HG03064 (cell line): ENCODE results near the gene GAL.
"Not testable (repeated sequence)": the region's sequence is repeated elsewhere in the genome, so short reads cannot be mapped to it uniquely, and the experiment has no call there.

Experiments
- ATAC-seq: cut with Tn5 transposase; IDR thresholded peaks from one replicate; pipeline ENCODE4 v1.9.1; 2021; ENCODE audit warnings: low read depth; ENCODE audit not compliant: unreplicated experiment

GAL gene, protein sequence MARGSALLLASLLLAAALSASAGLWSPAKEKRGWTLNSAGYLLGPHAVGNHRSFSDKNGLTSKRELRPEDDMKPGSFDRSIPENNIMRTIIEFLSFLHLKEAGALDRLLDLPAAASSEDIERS

DNA sequence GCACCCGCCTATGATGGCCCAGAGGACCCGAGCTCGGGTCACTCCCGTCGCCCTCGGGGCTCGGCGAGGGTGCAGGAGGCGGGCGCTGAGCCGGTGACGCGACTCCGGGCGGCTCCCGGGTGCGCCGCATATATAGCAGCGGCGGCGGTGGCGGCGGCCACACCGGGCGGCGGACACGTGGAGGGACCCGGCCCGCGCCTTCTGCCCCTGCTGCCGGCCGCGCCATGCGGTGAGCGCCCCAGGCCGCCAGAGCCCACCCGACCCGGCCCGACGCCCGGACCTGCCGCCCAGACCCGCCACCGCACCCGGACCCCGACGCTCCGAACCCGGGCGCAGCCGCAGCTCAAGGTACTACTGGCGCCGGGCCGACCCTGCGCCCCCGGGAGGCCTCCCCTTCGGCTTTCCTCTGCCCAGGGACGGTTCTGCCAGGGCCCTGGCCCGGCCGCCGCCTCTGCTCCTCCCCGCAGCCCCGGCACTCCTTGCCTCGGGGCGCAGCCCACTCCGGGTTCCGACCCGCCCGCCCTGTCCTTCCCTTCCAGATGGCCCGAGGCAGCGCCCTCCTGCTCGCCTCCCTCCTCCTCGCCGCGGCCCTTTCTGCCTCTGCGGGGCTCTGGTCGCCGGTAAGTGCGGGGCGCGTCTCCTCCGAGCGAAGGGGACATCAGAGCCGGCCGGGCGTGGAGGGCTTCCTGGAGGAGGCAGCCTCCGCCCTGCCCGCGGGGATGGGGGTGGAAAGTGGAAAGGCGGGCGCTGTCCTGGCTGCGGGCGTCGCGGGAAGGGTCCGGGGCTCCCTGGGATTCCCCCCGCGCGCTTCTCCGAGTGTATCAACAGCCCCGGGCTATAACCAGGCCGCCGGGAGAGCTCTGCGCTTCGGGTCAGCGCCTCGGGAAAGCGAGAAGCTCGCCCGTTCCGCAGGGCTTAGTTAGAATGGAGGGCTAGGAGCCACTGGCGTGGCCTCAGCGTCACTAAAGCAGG is at the start of gene GAL:
TSS of gene GAL (plus strand) at position 160 of the 972 bp plus-strand sequence. CDS start at position 540, 380 bp downstream.
- no peak for ATAC-seq

GRCh38 chr11:68634606-68635005 is 49.7 kb upstream of the GAL start:
- not testable (repeated sequence) for ATAC-seq

DNA sequence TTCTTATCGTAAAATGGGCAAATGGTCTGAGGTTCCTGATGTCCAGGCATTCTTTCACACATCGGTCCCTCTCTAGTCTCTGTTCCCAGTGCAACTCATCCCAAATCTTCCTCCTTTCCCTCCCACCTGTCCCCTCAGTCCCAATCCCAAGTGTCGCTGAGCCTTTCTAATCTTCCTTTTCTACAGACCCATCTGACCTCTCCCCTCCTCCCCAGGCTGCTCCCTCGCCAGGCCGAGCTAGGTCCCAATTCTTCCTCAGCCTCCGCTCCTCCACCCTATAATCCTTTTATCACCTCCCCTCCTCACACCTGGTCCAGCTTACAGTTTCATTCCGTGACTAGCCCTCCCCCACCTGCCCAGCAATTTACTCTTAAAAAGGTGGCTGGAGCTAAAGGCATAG is 49.2 kb upstream of the GAL start:
- ATAC-seq: not testable (repeated sequence)

- not testable (repeated sequence) for ATAC-seq
These were observed 48.5 kb upstream of the GAL start for GRCh38 chr11:68635883-68636282.

DNA sequence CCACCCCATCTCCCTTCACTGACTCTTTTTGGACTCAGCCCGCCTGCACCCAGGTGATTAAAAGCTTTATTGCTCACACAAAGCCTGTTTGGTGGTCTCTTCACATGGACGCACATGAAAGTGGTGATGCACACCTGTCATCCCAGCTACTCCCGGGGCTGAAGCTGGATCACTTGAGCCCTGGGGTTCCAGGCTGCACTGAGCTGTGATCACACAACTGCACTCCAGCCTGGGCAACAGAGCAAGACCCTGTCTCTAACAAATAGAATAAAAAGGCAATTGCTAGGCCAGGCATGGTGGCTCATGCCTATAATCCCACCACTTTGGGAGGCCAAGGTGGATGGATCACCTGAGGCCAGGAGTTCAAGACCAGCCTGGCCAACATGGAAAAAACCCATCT is 45.0 kb upstream of the GAL start:
- not testable (repeated sequence) for ATAC-seq

- ATAC-seq: no peak
These were observed 42.5 kb upstream of the GAL start for GRCh38 chr11:68641880-68642279.

GRCh38 chr11:68643585-68643984 is 40.8 kb upstream of the GAL start:
- no peak for ATAC-seq

DNA sequence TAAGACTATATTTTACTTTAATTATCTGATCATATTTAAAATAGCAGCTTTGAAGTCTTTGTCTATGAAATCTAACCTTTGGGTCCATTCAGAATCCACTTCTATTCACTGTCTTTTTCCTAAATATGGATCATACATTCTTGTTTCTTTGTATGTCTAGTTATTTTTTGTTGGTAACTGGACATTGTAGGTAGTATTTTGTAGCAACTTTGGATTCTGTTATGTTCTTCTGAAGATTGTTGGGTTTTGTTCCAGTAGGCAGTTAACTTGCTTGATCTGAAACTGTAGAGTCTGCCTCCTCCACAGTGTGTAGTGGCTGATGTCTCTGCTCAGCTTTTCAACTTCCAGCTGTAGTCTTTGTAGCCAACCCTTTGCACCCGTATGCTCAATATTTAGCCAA is 37.5 kb upstream of the GAL start:
- ATAC-seq: no peak

GRCh38 chr11:68649851-68650555 is 34.3 kb upstream of the GAL start:
- no peak for ATAC-seq

- no peak for ATAC-seq
These were observed 33.5 kb upstream of the GAL start for GRCh38 chr11:68650801-68651200.

- ATAC-seq: no peak
These were observed 32.9 kb upstream of the GAL start for GRCh38 chr11:68651208-68651984.

GRCh38 chr11:68651985-68652682 is 32.2 kb upstream of the GAL start:
- ATAC-seq: no peak

GRCh38 chr11:68652683-68653156 is 31.6 kb upstream of the GAL start:
- ATAC-seq: no peak

- ATAC-seq: no peak
These were observed 30.6 kb upstream of the GAL start for GRCh38 chr11:68653486-68654430.

DNA sequence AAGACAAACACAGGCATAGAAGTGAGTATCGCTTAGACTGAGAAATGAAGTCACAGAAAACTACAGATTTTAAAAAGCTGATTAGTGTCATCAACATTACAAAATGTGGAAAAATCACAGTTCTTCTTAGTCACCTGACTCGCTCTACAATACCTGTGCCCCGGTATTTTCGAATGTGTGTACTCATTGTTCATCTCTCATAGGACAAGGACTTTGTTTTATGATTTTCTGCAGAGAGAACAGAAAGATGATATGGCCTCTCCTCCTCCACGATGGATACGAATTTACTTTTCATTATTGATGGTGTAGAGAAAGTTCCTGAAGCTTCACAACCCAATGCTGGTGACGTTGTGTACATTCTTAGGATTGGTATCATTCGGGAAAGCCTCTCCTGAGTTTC is 29.4 kb upstream of the GAL start:
- ATAC-seq: no peak

- no peak for ATAC-seq
These were observed 28.9 kb upstream of the GAL start for GRCh38 chr11:68655406-68655805.

DNA sequence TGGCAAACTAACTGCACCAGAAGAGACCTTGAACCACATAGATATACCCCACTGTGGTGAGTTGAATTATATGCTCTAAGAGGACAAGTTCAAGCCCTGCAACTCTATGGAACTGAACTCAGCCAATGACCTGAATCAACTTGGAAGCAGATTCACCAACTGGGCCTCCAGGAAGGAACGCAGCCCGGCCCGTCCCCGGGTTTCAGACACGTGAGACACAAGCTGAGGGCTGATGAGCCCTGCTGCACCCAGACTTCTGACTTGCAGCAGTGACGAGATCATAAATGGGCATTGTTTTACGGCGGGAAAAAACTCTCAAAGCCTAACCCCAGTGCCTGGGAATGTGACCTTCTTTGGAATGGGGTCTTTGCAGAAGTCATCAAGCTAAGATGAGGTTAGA is 28.5 kb upstream of the GAL start:
- ATAC-seq: no peak

DNA sequence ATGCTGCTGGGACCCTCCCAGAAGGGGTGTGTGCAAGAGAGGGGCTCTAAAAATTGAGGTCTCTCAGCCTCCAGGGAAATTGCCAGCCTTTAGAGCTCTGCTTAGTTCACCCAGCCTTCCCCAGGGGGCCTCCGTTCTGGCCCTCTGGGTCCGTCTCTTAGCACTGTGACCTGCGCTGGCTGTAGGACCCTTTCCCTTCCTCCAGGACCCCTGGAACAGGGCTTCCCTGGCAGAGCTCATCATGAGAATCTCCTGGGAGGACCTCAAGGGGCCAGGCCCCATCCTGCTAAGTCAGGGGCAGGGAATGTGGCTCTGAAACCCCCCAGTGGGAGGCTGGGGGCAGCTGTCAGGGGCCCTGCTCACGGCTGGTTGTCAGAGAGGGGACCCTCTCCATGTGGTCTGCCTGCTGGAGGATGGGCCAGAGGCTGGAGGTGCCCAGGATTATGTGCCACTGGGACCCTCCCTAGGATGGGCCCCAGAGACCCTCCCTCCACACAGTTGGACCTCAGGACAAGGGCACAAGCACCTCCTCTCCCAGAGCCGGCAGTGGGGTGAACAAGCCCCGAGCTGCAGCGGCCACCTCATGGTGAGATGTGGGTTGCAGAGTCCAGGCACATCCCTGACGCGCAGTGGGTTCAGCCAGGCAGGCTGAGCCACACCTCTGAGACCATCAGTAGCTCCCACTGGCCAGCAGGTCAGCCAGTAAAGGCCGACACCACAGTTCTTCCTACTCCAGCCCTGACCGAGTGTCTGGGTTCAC is 27.1 kb upstream of the GAL start:
- no peak for ATAC-seq
